ENCODE results near the gene CTU2.

Gene CTU2

GRCh38 chr16:88732172-88732960 lies 26.1 kb downstream of the CTU2 start:
- DNase-seq, result no peak

DNA sequence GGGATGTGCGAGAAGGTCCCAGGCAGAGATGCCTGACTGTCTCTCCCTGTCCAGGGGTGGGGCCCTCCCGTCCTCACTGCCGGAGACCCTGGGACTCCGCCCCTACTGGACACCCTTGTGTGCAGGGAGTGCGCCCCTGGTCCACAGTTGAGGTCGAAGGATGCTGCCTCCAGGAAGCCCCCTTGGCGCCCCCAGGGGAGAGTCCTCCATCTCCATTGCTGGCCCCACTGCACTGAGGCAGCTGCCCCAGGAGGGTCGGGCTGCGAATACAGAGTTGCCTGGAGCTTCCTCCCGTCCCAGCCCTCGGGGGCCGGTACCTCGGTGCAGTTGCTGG lies 26.6 kb downstream of the CTU2 start:
- no peak for DNase-seq

DNA sequence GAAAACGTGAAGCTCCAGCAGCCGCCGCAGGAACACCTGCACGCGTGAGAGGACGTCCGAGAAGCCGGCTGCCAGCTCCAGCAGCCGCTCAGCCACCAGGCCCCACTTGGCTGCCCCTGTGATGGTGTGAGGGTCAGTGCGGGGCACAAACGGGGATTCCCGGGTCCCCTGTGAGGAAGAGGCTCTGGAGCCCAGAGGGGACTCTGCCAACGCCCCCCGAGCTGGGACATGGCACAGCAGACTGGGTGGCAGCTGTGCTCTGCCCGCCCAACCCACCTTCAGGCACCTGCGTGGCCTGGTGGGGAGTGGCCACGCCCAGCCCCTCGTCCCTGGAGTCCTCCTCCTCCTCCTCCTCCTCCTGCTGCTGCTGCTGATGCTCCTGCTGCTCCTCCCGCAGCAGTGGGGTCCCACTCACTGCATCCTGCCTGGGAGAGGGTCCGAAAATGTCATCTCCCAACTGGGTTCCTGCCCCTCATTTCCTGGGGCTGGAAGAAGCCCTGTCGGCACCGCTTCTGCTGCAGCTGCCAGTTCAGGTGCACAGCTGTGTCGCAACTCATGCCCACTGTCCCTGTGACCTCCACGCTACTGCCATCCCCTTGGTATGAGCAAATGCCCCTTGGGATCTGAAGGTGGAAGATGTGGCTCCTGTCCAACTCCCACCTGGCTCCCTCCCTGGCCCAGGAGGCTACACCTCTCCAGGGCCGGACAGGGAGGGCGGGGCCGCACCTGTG lies 27.5 kb downstream of the CTU2 start:
- no peak for DNase-seq

DNA sequence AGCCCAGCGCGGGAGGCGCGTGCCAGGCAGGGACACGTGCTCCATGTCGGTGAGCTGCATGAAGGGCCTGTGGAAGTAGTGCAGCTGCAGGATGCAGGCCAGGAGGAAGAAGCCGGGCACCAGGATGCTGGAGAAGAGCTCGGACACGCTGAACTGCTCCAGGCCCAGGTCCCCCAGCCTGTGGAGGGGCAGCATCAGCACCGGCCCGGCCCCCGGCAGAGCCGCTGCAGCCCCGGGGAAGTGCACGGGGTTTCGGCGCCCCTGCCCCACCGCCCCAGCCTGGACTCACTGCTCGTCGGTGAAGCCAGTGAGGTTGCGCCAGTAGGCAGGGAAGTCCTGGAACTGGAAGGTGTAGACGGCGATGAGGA lies 28.0 kb downstream of the CTU2 start:
- no peak for DNase-seq

DNA sequence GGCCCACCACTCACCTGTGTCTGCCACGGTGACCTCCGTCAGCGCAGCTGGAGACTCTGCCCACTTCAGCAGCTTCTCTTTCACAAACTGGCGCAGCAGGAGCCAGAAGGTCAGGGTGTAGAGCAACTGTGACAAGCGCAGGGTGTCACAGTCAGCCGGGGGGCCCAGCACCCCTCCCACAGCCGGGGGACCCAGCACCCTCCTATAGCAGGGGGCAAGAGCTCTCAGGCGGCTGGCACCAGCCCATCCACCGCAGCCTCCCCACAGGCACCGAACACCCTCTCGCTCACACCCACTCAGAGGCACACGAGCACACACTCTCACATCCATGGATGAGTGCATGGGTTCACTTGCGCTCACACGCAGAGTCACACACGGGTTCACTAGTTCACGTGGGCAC lies 28.8 kb downstream of the CTU2 start:
- DNase-seq, result no peak

DNA sequence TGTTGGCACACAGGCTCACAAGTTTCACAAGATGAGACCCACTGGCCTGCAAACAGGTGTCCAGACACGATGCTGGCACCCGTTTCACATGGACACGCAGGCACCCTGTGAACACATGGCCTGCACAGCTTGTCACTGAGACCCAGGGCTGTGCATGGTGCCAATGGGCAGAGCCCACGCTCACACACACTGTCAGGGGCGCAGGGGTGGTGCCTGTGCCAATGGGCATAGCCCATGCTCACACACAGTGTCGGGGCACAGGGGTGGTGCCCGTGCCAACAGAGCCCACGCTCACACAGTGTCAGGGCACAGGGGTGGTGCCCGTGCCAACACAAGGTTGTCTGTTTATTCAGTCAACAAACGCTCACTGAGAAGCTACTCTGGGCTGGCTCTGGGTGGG lies 29.3 kb downstream of the CTU2 start:
- DNase-seq, result no peak

DNA sequence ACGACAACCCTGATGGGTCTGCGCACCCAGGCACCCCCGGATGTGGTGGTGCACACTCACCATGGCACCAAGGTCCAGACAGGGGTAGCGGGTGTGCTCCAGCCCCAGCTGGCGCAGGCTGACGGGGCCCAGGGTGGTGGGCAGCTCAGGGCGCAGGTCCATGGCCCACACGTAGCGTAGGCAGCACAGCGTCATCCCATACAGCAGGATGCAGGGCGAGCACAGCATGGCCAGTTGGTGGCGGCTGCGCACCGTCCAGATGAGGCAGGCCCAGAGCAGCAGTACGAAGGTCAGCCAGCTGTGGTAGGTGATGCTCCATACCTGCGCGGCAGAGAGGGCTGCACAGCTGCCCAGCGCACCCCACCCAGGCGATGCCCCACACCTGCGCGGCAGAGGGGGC lies 29.8 kb downstream of the CTU2 start:
- DNase-seq, result no peak

DNA sequence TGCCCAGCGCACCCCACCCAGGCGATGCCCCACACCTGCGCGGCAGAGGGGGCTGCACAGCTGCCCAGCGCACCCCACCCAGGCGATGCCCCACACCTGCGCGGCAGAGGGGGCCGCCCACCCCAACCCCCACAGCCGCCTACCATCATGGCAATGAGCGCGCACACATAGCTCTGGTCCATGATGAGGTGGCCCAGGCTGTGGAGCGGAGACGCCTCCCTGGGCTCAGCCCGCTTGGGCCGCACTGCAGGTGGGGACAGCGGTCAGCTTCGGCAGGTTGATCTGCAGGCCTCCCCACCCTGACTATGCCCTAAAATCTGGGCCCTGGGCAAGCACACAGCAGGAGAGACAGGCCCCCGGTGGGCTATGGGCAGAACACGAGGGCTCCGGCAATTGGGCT lies 30.2 kb downstream of the CTU2 start:
- no peak for DNase-seq

GRCh38 chr16:88737298-88738150 lies 31.2 kb downstream of the CTU2 start:
- peak; percentile 90 for DNase-seq

DNA sequence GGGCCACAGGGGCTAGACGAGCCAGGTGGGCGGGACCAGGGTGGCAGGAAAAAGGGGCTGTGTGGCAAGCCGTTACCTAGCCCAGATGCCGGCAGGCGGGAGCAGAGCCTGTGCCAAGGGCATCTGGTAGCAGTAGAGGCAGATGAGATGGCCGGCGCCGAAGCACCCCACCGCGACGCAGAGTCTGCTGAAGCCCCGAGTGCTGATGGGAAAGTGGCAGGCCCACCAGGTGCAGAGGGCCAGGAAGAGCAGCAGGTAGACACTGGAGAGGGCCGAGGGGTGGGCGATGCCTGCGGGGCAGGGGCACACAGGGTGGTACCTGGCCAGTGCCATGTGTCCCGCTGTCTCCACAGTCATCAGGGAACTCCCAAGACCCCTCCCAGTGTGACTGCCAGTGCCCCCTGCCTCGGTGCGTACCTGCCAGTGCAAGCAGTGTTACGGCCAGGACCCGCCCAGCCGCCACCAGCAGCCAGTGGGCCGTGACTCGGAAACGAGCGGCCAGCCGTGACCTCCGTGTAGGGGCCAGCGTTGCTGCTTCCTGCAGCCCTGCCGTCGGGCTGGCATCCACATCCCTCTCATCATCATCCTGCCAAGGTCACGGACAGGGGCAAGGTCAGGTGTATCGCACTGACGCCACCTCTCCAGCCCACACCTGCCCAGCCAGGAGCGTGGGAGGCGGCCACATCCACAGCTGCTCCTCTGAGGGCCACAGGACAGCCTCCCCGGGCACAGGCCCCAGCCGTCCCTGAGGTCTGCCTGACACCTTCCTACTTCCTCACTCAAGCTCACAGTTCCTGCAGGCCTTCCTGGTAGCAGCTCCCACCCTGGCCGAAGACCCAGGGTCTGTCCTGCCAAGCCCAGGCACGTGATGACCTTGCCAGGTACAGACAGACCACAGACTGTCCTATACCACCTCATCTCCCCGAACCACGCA lies 32.1 kb downstream of the CTU2 start:
- DNase-seq, result no peak

- DNase-seq, result no peak
Observed at GRCh38 chr16:88739139-88739976, 33.1 kb downstream of the CTU2 start.

- no peak for DNase-seq
Observed at GRCh38 chr16:88739977-88740726, 33.8 kb downstream of the CTU2 start.

GRCh38 chr16:88740727-88741055 lies 34.4 kb downstream of the CTU2 start:
- no peak for DNase-seq

- DNase-seq, result no peak
Observed at GRCh38 chr16:88741368-88741767, 35.1 kb downstream of the CTU2 start.

- DNase-seq, result no peak
Observed at GRCh38 chr16:88742896-88743605, 36.7 kb downstream of the CTU2 start.

- DNase-seq, result peak; percentile 90
Observed at GRCh38 chr16:88743693-88744576, 37.6 kb downstream of the CTU2 start.

DNA sequence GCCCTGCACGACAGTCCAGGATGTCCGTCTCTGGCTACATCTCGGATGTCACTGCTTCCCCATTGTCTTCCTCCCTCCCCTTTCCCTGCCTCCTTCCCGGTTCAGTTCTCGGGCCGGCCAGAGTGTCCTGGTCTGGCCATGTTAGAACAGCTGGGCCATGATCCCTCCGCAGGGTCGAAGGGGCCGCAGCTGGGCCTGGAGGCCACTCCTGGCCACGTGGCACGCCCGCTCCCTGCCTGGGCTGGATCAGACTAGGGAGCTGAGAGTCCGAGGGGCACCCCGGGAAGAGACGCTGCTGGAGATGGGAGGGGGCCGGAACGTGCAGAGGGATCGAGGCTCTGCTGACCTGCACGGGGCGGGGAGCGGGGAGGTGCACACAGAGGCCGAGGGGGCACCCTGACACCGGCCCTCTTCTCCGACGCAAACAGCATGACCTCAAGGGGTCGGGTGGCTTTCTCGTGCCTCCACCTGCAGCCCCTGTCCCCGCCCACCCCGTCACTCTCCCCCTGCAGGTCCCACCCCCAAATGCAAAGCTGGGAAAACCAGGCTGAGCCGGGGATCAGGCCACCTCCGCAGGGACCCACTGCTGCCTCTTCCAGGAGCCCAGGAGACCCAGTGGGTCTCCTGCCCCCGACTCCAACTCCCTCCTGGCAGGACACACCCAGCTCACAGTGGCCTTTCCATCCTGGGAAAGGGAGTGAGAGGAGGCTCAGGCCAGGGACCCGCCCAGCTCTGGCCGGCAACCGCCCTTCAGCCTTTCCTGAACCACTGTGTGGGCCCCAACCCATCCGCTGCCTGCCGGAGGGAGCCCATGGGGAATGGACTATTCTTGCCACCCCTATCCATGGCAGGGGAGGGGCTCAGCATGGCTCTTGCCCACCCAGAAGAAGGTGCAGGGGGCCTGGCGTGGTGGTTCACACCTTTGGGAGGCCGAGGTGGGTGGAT lies 38.5 kb downstream of the CTU2 start:
- DNase-seq, result no peak

DNA sequence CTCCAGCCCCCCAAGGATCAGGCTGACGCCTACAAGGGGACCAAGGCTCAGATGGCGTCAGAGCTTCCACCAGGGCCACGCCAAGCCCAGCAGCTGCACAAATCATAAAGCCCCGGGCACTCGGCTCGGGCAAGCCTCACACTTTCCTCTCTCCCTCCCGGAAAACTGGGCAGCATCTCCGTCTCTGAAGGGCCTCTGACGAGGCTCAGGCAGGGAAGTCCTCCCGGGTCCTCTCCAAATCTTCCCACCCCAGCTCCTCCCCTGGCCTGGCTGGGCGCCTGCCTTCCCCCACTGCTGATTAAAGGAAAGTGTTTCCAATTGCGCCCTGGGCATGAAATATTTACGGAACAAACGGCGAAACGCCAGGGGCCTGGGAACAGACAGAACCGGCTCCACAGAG lies 40.2 kb downstream of the CTU2 start:
- DNase-seq, result no peak
